HG03196 (cell line): ENCODE data around the gene TAS2R16.
"Not testable (repeated sequence)": the region's sequence is repeated elsewhere in the genome, so short reads cannot be mapped to it uniquely, and the experiment has no call there.

Source experiments
- ATAC-seq: cut with Tn5 transposase; IDR thresholded peaks from one replicate; pipeline ENCODE4 v1.9.1; 2021; ENCODE audit not compliant: unreplicated experiment

Gene TAS2R16

DNA sequence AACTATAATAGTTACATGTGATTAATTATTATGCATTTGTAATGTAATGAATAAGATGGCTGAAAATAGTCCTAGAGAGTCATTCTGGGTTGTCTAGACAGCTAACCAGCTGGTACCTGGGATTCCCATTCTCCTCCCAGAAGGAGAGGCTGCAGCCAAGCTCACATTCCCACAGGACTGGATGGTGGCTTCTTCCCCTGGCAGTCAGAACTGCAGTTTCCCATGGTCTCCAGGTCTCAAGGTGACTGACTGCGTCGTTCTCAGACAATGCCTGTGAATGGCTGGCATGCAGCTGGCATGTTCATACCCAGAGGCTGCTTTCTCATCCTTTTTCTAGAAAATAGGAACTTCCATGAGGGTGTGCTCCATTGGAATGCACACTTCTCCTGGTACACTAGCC is 21.3 kb downstream of the TAS2R16 start:
- no peak for ATAC-seq

DNA sequence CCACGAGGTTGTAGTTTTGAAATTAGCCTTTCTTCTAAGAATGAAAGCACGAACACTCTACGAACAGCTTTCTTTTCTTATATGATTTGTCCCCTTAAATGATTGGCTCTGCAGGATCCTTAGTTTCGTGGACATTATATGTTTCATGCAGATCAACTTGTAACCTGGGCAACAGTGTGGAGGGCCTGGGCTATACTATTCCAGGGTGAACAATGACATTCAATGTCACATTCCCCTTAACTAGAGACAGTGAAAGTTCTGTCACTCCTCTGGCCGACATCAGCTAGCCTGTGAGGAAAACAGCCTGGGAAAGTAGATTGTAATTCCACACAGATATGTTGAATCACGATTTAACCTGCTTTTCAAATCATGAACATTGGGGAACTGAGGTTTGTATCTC is 23.4 kb downstream of the TAS2R16 start:
- ATAC-seq = no peak

DNA sequence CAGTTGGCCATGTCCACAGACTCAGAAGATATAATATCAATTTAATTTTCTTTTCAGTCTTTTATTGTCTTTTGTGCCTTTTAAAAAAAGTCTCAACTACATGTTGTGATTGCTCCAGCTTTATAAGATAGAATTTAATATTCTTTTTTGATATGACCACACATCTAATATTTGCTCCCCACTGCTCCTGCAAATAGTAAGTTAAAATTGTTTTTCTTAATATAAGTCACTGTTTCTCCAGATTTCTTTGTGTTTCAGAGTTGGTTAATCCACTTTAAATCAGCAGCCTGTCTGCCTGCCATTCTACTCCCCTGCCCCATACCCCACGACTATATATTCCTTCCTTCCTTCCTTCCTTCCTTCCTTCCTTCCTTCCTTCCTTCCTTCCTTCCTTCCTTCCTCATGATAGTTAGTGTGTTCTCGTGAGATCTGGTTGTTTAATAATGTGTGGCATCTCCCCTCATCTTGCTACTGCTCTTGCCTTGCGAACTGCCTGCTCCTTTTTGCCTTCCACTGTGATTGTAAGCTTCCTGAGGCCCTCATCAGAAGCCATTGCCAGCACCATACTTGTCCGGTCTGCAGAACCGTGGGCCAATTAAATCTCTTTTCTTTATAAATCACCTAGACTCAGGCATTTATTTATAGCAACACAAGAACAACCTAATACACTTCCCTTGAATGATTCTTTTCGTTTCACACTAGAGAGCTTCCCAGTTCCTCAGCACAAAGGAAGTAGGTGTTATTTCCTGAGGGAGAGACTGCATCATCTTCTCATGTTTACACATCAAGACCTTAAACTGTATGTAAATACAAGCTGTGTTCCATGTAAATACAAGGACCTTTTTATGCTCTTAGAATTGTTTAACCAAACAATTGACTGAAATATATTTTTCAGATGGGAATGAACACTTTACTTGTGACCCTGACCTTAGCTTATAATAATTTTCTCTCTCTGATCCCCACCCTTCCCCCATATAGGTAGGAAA is 24.5 kb downstream of the TAS2R16 start:
- ATAC-seq = no peak

DNA sequence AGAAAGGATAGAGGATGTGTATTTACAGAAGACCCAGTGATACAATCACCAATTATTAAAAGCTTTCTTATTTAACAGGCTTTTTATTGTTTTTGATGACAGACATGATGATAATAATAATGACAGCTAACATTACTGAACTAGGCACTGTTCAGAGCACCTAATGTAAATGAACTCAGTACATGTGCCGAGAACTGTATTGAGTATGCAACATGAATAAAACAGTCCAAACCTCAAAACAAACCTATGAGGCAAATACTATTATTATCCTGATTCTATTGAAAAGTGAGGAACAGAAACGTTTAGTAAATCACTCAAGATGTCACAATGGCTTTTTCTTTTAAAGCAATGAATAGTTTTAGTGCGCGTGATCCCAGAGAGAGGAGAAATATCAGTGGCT is 27.1 kb downstream of the TAS2R16 start:
- no peak for ATAC-seq

DNA sequence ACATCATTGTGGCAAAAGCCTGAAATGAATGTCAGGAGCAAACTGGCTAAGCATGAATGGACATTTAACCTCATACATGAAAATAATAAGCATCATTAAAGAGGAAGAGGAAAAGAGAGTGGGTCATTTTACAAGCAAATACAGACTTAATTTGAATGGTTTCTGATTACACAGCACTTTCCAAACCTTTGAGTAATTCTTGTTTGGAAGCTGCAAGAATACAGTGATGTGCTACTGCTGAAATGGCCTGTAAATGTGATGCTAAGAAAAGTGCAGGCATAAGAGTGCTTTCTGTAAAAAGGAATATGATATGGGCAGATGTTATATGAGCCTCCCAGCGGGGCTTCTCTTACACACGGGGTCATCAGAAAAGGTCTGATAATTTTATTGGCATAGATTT is 30.2 kb downstream of the TAS2R16 start:
- ATAC-seq = no peak

DNA sequence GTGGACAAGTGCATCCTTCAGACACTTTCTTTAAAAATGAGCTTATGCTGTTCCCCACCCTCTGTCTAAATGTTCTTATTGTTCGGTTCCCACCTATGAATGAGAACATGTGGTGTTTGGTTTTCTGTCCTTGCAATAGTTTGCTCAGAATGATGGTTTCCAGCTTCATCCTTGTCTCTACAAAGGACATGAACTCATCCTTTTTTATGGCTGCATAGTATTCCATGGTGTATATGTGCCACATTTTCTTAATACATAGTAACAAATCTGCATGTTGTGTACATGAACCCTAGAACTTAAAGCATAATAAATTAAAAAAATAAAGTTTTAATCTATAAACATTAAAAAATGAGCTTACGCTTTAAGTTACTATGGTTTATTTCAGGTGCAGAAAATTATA is 41.8 kb downstream of the TAS2R16 start:
- ATAC-seq = not testable (repeated sequence)

DNA sequence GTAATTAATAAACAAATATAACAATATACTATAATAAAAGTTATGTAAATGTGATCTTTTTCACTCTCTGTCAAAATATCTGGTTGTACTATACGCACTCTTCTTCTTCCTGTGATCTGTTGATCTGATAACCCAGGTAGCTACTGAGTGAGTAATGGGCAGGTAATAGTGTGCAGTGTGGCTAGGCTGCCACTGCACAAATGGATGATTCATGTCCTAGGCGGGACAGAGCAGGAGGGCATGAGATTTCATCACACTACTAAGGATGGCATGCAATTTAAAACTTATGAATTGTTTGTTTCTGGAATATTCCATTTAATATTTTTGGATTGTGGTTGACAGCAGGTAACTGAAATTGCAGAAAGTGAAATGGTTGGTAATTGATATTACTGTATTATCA is 44.5 kb downstream of the TAS2R16 start:
- no peak for ATAC-seq

DNA sequence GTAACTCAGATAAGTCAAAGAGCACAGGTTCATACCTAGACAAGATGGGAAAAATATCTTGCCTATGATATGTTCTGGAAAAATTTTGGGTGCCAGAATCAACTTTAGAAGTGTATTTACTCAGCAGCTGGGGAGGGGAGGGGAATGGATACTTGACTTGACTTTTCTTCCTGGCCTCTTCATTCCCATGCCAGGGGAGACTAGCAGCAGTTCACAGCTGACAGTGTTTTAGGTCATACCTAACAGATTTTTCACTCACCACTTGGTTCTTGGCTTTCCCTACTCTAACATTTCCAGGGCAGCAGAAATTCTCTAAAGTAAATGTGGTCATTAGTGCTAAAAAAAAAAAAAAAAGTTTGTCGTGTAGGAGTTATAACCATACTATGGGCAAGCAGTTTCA is 46.3 kb downstream of the TAS2R16 start:
- ATAC-seq = no peak
